GM12878 (cell line): Measurements from ENCODE around the gene MACROD2. TPM values are rescaled to one million over a fixed set of nuclear protein-coding genes. Genes with fewer than 3 reads are reported as not detected.

Source experiments
- ATAC-seq: fragments of 200-7000 bp; cut with Tn5 transposase; 3 replicates; pipeline ENCODE4 v1.9.1; 2020; ENCODE audit warnings: mild to moderate bottlenecking, moderate library complexity
- BruUV-seq: library from RNA; stranded (reverse); fragments of 400-500 nt; replicated peaks from 2 replicates; lab custom pipeline; 2021; lab: Mats Ljungman, UMichigan
- CTCF ChIA-PET: fragments of 300-600 bp; sonication (Branson Sonifier 250); formaldehyde crosslinking; extraction: SDS; loops from one replicate; lab custom pipeline; 2021; ENCODE audit warnings: inconsistent platforms; lab: Yijun Ruan, JAX
- POLR2A ChIA-PET: fragments of 350-600 bp; formaldehyde crosslinking; extraction: SDS; loops from one replicate; lab custom pipeline; 2021; ENCODE audit warnings: inconsistent platforms; lab: Charles Lee
- RAD21 ChIA-PET: fragments of 300-600 bp; sonication (Branson Sonifier 250); formaldehyde crosslinking; loops from one replicate; lab custom pipeline; 2023; ENCODE audit warnings: antibody characterized with exemption; ENCODE audit not compliant: unreplicated experiment; lab: Charles Lee
- SMC1A ChIA-PET: fragments of 300-600 bp; sonication (Branson Sonifier 250); formaldehyde crosslinking; loops from one replicate; lab custom pipeline; 2023; ENCODE audit not compliant: unreplicated experiment, uncharacterized antibody; lab: Charles Lee
- DNase-seq: peaks from one replicate; pipeline ENCODE4 v3.0.0-alpha.2; 2011; ENCODE audit warnings: low read depth, low spot score
- FAIRE-seq: peaks from 3 replicates; lab custom pipeline; 2011; peaks lifted over from hg19 to GRCh38; lab: Jason Lieb, UNC
- H2AFZ ChIP-seq: 2 replicates; pipeline ENCODE4 v1.6.0; 2011; ENCODE audit warnings: low read depth, low read length, control low read depth; ENCODE audit not compliant: control insufficient read depth
- H3K27ac ChIP-seq: 2 replicates; pipeline ENCODE4 v1.5.1; 2011; ENCODE audit warnings: control low read depth; ENCODE audit not compliant: control insufficient read depth, insufficient read depth
- H3K27me3 ChIP-seq, 2 experiments: replicated peaks in 1 of 2; 2 replicates each; pipeline versions ENCODE4 v1.6.0 to v1.6.1; 2011; ENCODE audit warnings: low read length in 1 of 2; ENCODE audit not compliant: control insufficient read depth in 2 of 2, insufficient read depth in 2 of 2
- H3K36me3 ChIP-seq, 2 experiments: 2 replicates each; pipeline ENCODE4 v1.5.1; 2011; ENCODE audit warnings: low read length in 1 of 2; ENCODE audit not compliant: control insufficient read depth in 2 of 2, insufficient read depth in 2 of 2
- H3K4me1 ChIP-seq: 2 replicates; pipeline ENCODE4 v1.6.1; 2011; ENCODE audit warnings: mild to moderate bottlenecking, low read length, moderate library complexity, mixed read lengths; ENCODE audit not compliant: control insufficient read depth, insufficient read depth
- H3K4me2 ChIP-seq: 2 replicates; pipeline ENCODE4 v1.6.0; 2011; ENCODE audit warnings: control low read depth; ENCODE audit not compliant: control insufficient read depth, insufficient read depth
- H3K4me3 ChIP-seq: fragments of 200-600 bp; sonication (generic); 2 replicates; pipeline ENCODE4 v1.5.1; 2016
- H3K79me2 ChIP-seq: 2 replicates; pipeline ENCODE4 v1.6.0; 2011; ENCODE audit warnings: low read length; ENCODE audit not compliant: control insufficient read depth, insufficient read depth
- H3K9ac ChIP-seq: 2 replicates; pipeline ENCODE4 v1.8.0; 2011; ENCODE audit warnings: low read length, control low read depth, mixed read lengths; ENCODE audit not compliant: control insufficient read depth, insufficient read depth
- H3K9me3 ChIP-seq: replicated peaks from 3 replicates; pipeline ENCODE4 v1.5.1; 2011; ENCODE audit warnings: mild to moderate bottlenecking, low read length; ENCODE audit not compliant: control insufficient read depth, insufficient read depth
- H4K20me1 ChIP-seq: 2 replicates; pipeline ENCODE4 v1.6.0; 2011; ENCODE audit not compliant: control insufficient read depth, insufficient read depth
- CHD4 ChIP-seq: fragments of 200-600 bp; sonication (generic); IDR thresholded peaks from 2 replicates; pipeline ENCODE4 v1.6.1; 2016; ENCODE audit warnings: mild to moderate bottlenecking
- CREB1 ChIP-seq: IDR thresholded peaks from 2 replicates; pipeline ENCODE4 v1.6.1; 2012; ENCODE audit warnings: low read depth, mild to moderate bottlenecking, inconsistent platforms
- EGR1 ChIP-seq, 2 experiments: IDR thresholded peaks; 1 replicate in 1 of 2; 2 replicates in 1 of 2; pipeline ENCODE4 v1.6.1; 2011 to 2012; ENCODE audit warnings: low read depth in 2 of 2, low read length in 2 of 2, borderline replicate concordance in 1 of 2, mild to moderate bottlenecking in 1 of 2, moderate library complexity in 1 of 2
- FOXK2 ChIP-seq: fragments of 450-650 bp; IDR thresholded peaks from 2 replicates; pipeline ENCODE4 v1.6.1; 2017; ENCODE audit warnings: mild to moderate bottlenecking, moderate library complexity
- POLR2A ChIP-seq: IDR thresholded peaks from 2 replicates; pipeline ENCODE4 v1.6.1; 2011; ENCODE audit warnings: low read depth, mild to moderate bottlenecking, low read length
- PRDM15 ChIP-seq: fragments of 450-650 bp; formaldehyde crosslinking; IDR thresholded peaks from 2 replicates; pipeline ENCODE4 v1.4.0; 2020; ENCODE audit warnings: mild to moderate bottlenecking, moderate library complexity
- SIN3A ChIP-seq: IDR thresholded peaks from 2 replicates; pipeline ENCODE4 v1.6.1; 2012; ENCODE audit warnings: low read depth, low read length, improper control_type of control experiment
- SMAD1 ChIP-seq: fragments of 450-650 bp; IDR thresholded peaks from 2 replicates; pipeline ENCODE4 v1.6.1; 2018; ENCODE audit warnings: mild to moderate bottlenecking, low read depth; ENCODE audit not compliant: partially characterized antibody
- SMC3 ChIP-seq: IDR thresholded peaks from 2 replicates; pipeline ENCODE4 v1.6.1; 2011; ENCODE audit warnings: low read length, improper control_type of control experiment, borderline replicate concordance
- TBL1XR1 ChIP-seq: IDR thresholded peaks from 2 replicates; pipeline ENCODE4 v1.6.1; 2012; ENCODE audit warnings: low read depth, low read length, improper control_type of control experiment
- YBX1 ChIP-seq: fragments of 450-650 bp; IDR thresholded peaks from 2 replicates; pipeline ENCODE4 v1.6.1; 2016; ENCODE audit warnings: antibody characterized with exemption
- ZBTB11 ChIP-seq: fragments of 450-650 bp; formaldehyde crosslinking; IDR thresholded peaks from 2 replicates; pipeline ENCODE4 v1.5.0; 2022; ENCODE audit warnings: mild to moderate bottlenecking, missing genetic modification characterization
- WGBS: methylation state at CpG from one replicate; pipeline ENCODE4 v1.1.6; 2016; ENCODE audit warnings: low lambda C conversion rate; ENCODE audit not compliant: insufficient replicate concordance, insufficient coverage; ENCODE audit errors: missing lambda C conversion rate; 5-methylcytosine and 5-hydroxymethylcytosine counted together
- in situ Hi-C: fragments of 300-500 bp; cut with MboI; formaldehyde crosslinking; loops from 9 replicates; pipeline ENCODE4 v1.14.3; 2018; ENCODE audit warnings: mixed read lengths
- intact Hi-C: fragments of 100-400 bp; cut with micrococcal nuclease; formaldehyde crosslinking; loops from one replicate; pipeline ENCODE4 v1.14.2; 2022; ENCODE audit not compliant: unreplicated experiment
- polyA plus RNA-seq, 11 experiments: library from polyadenylated mRNA; depleted of rRNA in 4 of 11; unstranded in 6 of 11; stranded (reverse) in 5 of 11; fragments of >200 nt; fragmentation: Nextera tagmentation in 4 of 11; fragmentation: Illumina TruSeq in 1 of 11; extraction: Ambion mirVana in 4 of 11; extraction: Trizol in 1 of 11; gene quantifications; 1 replicate in 1 of 11; 2 replicates in 10 of 11; pipeline versions ENCODE4 v1.2.1 to v1.2.3, GENCODE V29; 2011 to 2016; ENCODE audit warnings: inconsistent platforms in 2 of 11, missing spikeins in 2 of 11, low read depth in 1 of 11
- total RNA-seq, 4 experiments: library from RNA; depleted of rRNA in 3 of 4; stranded (reverse); fragments of >200 nt in 3 of 4; fragmentation: Illumina TruSeq in 1 of 4; extraction: Trizol in 1 of 4; gene quantifications; 2 replicates each; pipeline versions ENCODE4 v1.2.1 to v1.2.3, GENCODE V29; 2013 to 2021
- TF ChIP-seq, protein P1 (sequence below): fragments of 150-350 bp; IDR thresholded peaks from 2 replicates; pipeline ENCODE4 v1.6.1; 2014; ENCODE audit warnings: mild to moderate bottlenecking, low read depth, low read length
- TF ChIP-seq, protein P2 (sequence below): fragments of 450-650 bp; IDR thresholded peaks from 2 replicates; pipeline ENCODE4 v1.6.1; 2017; ENCODE audit warnings: low read depth, mild to moderate bottlenecking, moderate library complexity

Gene MACROD2
- total and polyA plus RNA-seq, 10 of the 15 experiments (the other 5 are each of a cell fraction or from before 2014, with no cell fraction given): 1.1 to 21.5 (median 2.2) TPM

- Histone ChIP-seq H3K4me1 (no peaks in the 10 kb centered on the region), H3K9ac (no peak overlapping the region), H3K4me3 (no peak overlapping the region), H3K4me2 (no peak overlapping the region), H4K20me1 (no peaks in the 10 kb centered on the region), H3K9me3 (no peaks in the 10 kb centered on the region), H3K36me3 (no peaks in the 10 kb centered on the region), H3K79me2 (no peaks in the 10 kb centered on the region), H2AFZ (no peak overlapping the region), H3K27me3 (no peaks in the 10 kb centered on the region), H3K27ac (no peak overlapping the region)
- ChIA-PET CTCF (no interaction called here), POLR2A (no interaction called here), SMC1A (no interaction called here), RAD21 (no interaction called here)
- ATAC-seq: no peak
- BruUV-seq: no TSS peak
- intact Hi-C loops (no loop called here), in situ Hi-C loops (no loop called here)
- DNase-seq: no peak
- FAIRE-seq: no peak
- 7% methylated on average over 2 of the region's 2 CpGs for WGBS
- TF ChIP-seq PRDM15 (CRISPR knock-in tag): no peak
- TF ChIP-seq, protein P1, sequence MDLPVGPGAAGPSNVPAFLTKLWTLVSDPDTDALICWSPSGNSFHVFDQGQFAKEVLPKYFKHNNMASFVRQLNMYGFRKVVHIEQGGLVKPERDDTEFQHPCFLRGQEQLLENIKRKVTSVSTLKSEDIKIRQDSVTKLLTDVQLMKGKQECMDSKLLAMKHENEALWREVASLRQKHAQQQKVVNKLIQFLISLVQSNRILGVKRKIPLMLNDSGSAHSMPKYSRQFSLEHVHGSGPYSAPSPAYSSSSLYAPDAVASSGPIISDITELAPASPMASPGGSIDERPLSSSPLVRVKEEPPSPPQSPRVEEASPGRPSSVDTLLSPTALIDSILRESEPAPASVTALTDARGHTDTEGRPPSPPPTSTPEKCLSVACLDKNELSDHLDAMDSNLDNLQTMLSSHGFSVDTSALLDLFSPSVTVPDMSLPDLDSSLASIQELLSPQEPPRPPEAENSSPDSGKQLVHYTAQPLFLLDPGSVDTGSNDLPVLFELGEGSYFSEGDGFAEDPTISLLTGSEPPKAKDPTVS: no peak
- no peak for TF ChIP-seq FOXK2
- TF ChIP-seq ZBTB11 (CRISPR knock-in tag): no peak
- TF ChIP-seq POLR2A: no peak
- no peak for TF ChIP-seq EGR1 (IDR thresholded peaks at IDR 0.05; ENCODE audit: borderline replicate concordance in 1 of 2, low read depth in 2 of 2, low read length in 2 of 2)
- no peak for TF ChIP-seq TBL1XR1
- TF ChIP-seq SMAD1: no peak
- no peak for TF ChIP-seq CHD4
- no peak for TF ChIP-seq YBX1
- TF ChIP-seq CREB1: no peak
- no peak for TF ChIP-seq SIN3A
- TF ChIP-seq SMC3: no peak
- TF ChIP-seq, protein P2, sequence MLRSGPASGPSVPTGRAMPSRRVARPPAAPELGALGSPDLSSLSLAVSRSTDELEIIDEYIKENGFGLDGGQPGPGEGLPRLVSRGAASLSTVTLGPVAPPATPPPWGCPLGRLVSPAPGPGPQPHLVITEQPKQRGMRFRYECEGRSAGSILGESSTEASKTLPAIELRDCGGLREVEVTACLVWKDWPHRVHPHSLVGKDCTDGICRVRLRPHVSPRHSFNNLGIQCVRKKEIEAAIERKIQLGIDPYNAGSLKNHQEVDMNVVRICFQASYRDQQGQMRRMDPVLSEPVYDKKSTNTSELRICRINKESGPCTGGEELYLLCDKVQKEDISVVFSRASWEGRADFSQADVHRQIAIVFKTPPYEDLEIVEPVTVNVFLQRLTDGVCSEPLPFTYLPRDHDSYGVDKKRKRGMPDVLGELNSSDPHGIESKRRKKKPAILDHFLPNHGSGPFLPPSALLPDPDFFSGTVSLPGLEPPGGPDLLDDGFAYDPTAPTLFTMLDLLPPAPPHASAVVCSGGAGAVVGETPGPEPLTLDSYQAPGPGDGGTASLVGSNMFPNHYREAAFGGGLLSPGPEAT: no peak
These were observed 575.5 kb downstream of the MACROD2 start for GRCh38 chr20:14570811-14571210.
